HepG2 (cell line): ENCODE results near the gene ZNF341. TPM values are rescaled to one million over a fixed set of nuclear protein-coding genes. Genes with fewer than 3 reads are reported as not detected.

Source experiments
- CBX1 ChIP-seq: IDR thresholded peaks from one replicate; pipeline ENCODE4 v1.6.1; 2016; ENCODE audit warnings: antibody characterized with exemption, low read depth
- HNRNPH1 ChIP-seq: fragments of 200-400 bp; formaldehyde crosslinking; optimal IDR thresholded peaks from 2 replicates; pipeline ENCODE3; 2017; ENCODE audit warnings: mild to moderate bottlenecking, low read depth, low read length
- HOXA3 ChIP-seq: sonication (generic); formaldehyde crosslinking; IDR thresholded peaks from 2 replicates; pipeline ENCODE4 v1.5.0; 2020; ENCODE audit warnings: missing genetic modification reagents
- JDP2 ChIP-seq: sonication (generic); formaldehyde crosslinking; IDR thresholded peaks from 2 replicates; pipeline ENCODE4 v1.8.1; 2022; ENCODE audit warnings: missing genetic modification reagents, borderline replicate concordance
- KDM5A ChIP-seq: fragments of 200-600 bp; sonication (generic); IDR thresholded peaks from 2 replicates; pipeline ENCODE4 v1.7.0; 2018; ENCODE audit warnings: antibody characterized with exemption, mild to moderate bottlenecking, low read length, borderline replicate concordance
- NFIC ChIP-seq: IDR thresholded peaks from 2 replicates; pipeline ENCODE4 v1.6.1; 2012; ENCODE audit warnings: mild to moderate bottlenecking, low read length, inconsistent platforms
- NFYB ChIP-seq: sonication (generic); formaldehyde crosslinking; IDR thresholded peaks from 2 replicates; pipeline ENCODE4 v1.4.0; 2020; ENCODE audit warnings: missing genetic modification reagents
- NR2F1 ChIP-seq, 2 experiments: fragments of 450-650 bp in 1 of 2; formaldehyde crosslinking in 1 of 2; IDR thresholded peaks; 2 replicates each; pipeline versions ENCODE4 v1.5.0 to v1.6.1; 2016 to 2020; ENCODE audit warnings: mild to moderate bottlenecking in 1 of 2, missing compliant biosample characterization in 1 of 2, missing genetic modification reagents in 1 of 2, moderate library complexity in 1 of 2
- RNF2 ChIP-seq: fragments of 450-650 bp; conservative IDR thresholded peaks from 2 replicates; pipeline ENCODE4 v1.6.1; 2016; ENCODE audit warnings: low read depth
- TBX3 ChIP-seq: fragments of 450-650 bp; IDR thresholded peaks from 2 replicates; pipeline ENCODE4 v1.6.1; 2017; ENCODE audit warnings: antibody characterized with exemption, mild to moderate bottlenecking, inconsistent platforms, borderline replicate concordance
- ZNF816 ChIP-seq: sonication (generic); formaldehyde crosslinking; IDR thresholded peaks from 2 replicates; pipeline ENCODE4 v1.8.0; 2022; ENCODE audit warnings: missing genetic modification reagents, mild to moderate bottlenecking, borderline replicate concordance
- polyA plus RNA-seq, 8 experiments: library from polyadenylated mRNA; depleted of rRNA in 3 of 8; stranded (reverse) in 7 of 8; unstranded in 1 of 8; fragments of >200 nt; fragmentation: Illumina TruSeq in 4 of 8; extraction: Trizol in 4 of 8; gene quantifications; 2 replicates each; pipeline versions ENCODE4 v1.2.1 to v1.2.3, GENCODE V29; 2011 to 2016; ENCODE audit warnings: low read depth in 4 of 8, missing spikeins in 1 of 8, mixed read lengths in 1 of 8; ENCODE audit not compliant: insufficient read depth in 1 of 8
- total RNA-seq, 5 experiments: library from RNA; depleted of rRNA; stranded (reverse); fragments of >200 nt; fragmentation: Illumina TruSeq; extraction: Trizol; gene quantifications; 2 replicates each; pipeline ENCODE4 v1.2.3, GENCODE V29; 2016; ENCODE audit warnings: low read depth in 1 of 5
- TF ChIP-seq, protein P1 (sequence below): sonication (generic); formaldehyde crosslinking; IDR thresholded peaks from 2 replicates; pipeline ENCODE4 v1.4.0; 2020; ENCODE audit warnings: missing genetic modification reagents
- TF ChIP-seq, protein P2 (sequence below): sonication (generic); formaldehyde crosslinking; IDR thresholded peaks from 2 replicates; pipeline ENCODE4 v1.5.1; 2020; ENCODE audit warnings: missing genetic modification reagents, mild to moderate bottlenecking, borderline replicate concordance
- TF ChIP-seq, protein P3 (sequence below): sonication (generic); formaldehyde crosslinking; IDR thresholded peaks from 2 replicates; pipeline ENCODE4 v1.9.0; 2022; ENCODE audit warnings: missing genetic modification reagents, mild to moderate bottlenecking, borderline replicate concordance
- TF ChIP-seq, protein P4 (sequence below): sonication (generic); formaldehyde crosslinking; IDR thresholded peaks from 2 replicates; pipeline ENCODE4 v1.4.0; 2020; ENCODE audit warnings: missing genetic modification reagents

The ZNF341 gene
- total and polyA plus RNA-seq, 2 of the 13 experiments (the other 11 are each of a cell fraction or from before 2014, with no cell fraction given): 1.1 to 2.2 TPM

DNA sequence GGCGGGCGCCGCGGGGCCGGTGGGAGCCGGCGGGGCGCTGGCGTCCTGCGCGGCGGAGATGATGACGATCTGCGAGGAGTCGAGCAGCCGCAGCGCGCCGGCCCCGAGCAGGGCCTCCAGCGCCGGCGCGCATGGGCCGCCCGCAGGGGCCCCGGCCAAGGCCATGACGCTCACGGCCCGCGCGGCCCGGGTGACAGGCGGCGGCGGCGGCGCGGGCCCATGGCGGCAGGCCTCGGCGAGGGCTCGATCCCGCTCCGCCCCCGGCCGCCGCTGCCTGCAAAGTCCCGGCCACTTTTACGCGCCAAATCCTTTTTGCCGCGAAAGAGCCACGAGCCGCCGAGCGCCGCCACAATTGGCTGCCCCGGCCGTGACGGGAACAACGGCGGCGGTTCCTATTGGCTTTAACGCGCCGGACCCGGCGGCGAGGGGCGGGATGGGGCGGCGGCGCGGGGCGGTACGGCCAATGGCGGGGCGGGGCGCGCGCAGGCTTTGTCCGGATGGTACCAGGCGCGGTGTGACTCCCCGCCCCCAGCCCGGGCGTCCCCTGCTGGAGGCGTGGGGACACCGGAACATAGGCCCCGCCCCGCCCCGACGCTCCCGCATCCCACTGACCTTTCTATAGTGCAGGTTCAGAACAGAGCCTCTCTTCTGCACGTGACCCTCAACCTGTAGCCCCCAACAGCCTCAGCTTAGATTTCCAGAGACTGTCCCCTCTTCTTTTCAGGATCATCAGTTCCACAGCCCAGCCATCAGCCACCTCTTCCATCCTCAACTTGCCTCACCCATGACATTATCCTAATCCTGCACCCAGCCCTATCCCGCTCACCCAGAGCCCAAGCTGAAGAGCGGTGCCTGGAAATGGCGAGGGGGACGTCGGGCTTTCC, 45.5 kb upstream of the ZNF341 start, which contains the start of gene E2F1 (continued):
- TF ChIP-seq, protein P1, sequence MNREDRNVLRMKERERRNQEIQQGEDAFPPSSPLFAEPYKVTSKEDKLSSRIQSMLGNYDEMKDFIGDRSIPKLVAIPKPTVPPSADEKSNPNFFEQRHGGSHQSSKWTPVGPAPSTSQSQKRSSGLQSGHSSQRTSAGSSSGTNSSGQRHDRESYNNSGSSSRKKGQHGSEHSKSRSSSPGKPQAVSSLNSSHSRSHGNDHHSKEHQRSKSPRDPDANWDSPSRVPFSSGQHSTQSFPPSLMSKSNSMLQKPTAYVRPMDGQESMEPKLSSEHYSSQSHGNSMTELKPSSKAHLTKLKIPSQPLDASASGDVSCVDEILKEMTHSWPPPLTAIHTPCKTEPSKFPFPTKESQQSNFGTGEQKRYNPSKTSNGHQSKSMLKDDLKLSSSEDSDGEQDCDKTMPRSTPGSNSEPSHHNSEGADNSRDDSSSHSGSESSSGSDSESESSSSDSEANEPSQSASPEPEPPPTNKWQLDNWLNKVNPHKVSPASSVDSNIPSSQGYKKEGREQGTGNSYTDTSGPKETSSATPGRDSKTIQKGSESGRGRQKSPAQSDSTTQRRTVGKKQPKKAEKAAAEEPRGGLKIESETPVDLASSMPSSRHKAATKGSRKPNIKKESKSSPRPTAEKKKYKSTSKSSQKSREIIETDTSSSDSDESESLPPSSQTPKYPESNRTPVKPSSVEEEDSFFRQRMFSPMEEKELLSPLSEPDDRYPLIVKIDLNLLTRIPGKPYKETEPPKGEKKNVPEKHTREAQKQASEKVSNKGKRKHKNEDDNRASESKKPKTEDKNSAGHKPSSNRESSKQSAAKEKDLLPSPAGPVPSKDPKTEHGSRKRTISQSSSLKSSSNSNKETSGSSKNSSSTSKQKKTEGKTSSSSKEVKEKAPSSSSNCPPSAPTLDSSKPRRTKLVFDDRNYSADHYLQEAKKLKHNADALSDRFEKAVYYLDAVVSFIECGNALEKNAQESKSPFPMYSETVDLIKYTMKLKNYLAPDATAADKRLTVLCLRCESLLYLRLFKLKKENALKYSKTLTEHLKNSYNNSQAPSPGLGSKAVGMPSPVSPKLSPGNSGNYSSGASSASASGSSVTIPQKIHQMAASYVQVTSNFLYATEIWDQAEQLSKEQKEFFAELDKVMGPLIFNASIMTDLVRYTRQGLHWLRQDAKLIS: no peak
- TF ChIP-seq JDP2 (CRISPR knock-in tag): peak; percentile 94
- no peak for TF ChIP-seq NFIC
- peak; percentile 88 for TF ChIP-seq RNF2
- 0 out of 2 replicates have a peak, but pooled peaks have one; percentile 33 for TF ChIP-seq TBX3
- TF ChIP-seq, protein P2, sequence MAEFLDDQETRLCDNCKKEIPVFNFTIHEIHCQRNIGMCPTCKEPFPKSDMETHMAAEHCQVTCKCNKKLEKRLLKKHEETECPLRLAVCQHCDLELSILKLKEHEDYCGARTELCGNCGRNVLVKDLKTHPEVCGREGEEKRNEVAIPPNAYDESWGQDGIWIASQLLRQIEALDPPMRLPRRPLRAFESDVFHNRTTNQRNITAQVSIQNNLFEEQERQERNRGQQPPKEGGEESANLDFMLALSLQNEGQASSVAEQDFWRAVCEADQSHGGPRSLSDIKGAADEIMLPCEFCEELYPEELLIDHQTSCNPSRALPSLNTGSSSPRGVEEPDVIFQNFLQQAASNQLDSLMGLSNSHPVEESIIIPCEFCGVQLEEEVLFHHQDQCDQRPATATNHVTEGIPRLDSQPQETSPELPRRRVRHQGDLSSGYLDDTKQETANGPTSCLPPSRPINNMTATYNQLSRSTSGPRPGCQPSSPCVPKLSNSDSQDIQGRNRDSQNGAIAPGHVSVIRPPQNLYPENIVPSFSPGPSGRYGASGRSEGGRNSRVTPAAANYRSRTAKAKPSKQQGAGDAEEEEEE (CRISPR knock-in tag): no peak
- TF ChIP-seq ZNF816 (CRISPR knock-in tag): peak; percentile 95; the same call in 1 of the 2 replicates
- TF ChIP-seq NR2F1 (CRISPR knock-in tag; IDR thresholded peaks at IDR 0.05): no peak
- TF ChIP-seq HOXA3 (CRISPR knock-in tag): peak; percentile 91
- no peak for TF ChIP-seq CBX1
- no peak for TF ChIP-seq KDM5A
- TF ChIP-seq, protein P3, sequence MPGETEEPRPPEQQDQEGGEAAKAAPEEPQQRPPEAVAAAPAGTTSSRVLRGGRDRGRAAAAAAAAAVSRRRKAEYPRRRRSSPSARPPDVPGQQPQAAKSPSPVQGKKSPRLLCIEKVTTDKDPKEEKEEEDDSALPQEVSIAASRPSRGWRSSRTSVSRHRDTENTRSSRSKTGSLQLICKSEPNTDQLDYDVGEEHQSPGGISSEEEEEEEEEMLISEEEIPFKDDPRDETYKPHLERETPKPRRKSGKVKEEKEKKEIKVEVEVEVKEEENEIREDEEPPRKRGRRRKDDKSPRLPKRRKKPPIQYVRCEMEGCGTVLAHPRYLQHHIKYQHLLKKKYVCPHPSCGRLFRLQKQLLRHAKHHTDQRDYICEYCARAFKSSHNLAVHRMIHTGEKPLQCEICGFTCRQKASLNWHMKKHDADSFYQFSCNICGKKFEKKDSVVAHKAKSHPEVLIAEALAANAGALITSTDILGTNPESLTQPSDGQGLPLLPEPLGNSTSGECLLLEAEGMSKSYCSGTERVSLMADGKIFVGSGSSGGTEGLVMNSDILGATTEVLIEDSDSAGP (CRISPR knock-in tag): peak; percentile 78
- peak; percentile 91 for TF ChIP-seq NFYB (CRISPR knock-in tag)
- TF ChIP-seq HNRNPH1: no peak
- TF ChIP-seq, protein P4, sequence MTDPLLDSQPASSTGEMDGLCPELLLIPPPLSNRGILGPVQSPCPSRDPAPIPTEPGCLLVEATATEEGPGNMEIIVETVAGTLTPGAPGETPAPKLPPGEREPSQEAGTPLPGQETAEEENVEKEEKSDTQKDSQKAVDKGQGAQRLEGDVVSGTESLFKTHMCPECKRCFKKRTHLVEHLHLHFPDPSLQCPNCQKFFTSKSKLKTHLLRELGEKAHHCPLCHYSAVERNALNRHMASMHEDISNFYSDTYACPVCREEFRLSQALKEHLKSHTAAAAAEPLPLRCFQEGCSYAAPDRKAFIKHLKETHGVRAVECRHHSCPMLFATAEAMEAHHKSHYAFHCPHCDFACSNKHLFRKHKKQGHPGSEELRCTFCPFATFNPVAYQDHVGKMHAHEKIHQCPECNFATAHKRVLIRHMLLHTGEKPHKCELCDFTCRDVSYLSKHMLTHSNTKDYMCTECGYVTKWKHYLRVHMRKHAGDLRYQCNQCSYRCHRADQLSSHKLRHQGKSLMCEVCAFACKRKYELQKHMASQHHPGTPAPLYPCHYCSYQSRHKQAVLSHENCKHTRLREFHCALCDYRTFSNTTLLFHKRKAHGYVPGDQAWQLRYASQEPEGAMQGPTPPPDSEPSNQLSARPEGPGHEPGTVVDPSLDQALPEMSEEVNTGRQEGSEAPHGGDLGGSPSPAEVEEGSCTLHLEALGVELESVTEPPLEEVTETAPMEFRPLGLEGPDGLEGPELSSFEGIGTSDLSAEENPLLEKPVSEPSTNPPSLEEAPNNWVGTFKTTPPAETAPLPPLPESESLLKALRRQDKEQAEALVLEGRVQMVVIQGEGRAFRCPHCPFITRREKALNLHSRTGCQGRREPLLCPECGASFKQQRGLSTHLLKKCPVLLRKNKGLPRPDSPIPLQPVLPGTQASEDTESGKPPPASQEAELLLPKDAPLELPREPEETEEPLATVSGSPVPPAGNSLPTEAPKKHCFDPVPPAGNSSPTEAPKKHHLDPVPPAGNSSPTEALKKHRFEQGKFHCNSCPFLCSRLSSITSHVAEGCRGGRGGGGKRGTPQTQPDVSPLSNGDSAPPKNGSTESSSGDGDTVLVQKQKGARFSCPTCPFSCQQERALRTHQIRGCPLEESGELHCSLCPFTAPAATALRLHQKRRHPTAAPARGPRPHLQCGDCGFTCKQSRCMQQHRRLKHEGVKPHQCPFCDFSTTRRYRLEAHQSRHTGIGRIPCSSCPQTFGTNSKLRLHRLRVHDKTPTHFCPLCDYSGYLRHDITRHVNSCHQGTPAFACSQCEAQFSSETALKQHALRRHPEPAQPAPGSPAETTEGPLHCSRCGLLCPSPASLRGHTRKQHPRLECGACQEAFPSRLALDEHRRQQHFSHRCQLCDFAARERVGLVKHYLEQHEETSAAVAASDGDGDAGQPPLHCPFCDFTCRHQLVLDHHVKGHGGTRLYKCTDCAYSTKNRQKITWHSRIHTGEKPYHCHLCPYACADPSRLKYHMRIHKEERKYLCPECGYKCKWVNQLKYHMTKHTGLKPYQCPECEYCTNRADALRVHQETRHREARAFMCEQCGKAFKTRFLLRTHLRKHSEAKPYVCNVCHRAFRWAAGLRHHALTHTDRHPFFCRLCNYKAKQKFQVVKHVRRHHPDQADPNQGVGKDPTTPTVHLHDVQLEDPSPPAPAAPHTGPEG (CRISPR knock-in tag): no peak
